Loucy (cell line): ENCODE results near the gene UAP1L1.

Experiments
- H2AFZ ChIP-seq: fragments of 200-600 bp; sonication (generic); 2 replicates; pipeline ENCODE4 v1.6.0; 2016; ENCODE audit warnings: antibody characterized with exemption, mild to moderate bottlenecking, low read length, moderate library complexity
- H3F3A ChIP-seq: fragments of 200-600 bp; 2 replicates; pipeline ENCODE4 v1.6.0; 2016; ENCODE audit warnings: antibody characterized with exemption, low read depth, mild to moderate bottlenecking
- H3K27me3 ChIP-seq: fragments of 200-600 bp; sonication (generic); 2 replicates; pipeline ENCODE4 v1.6.1; 2014; ENCODE audit warnings: low read length, mild to moderate bottlenecking; ENCODE audit not compliant: insufficient read depth, poor library complexity, severe bottlenecking
- H3K36me3 ChIP-seq: fragments of 200-600 bp; sonication (generic); 2 replicates; pipeline ENCODE4 v1.6.1; 2016; ENCODE audit warnings: low read length; ENCODE audit not compliant: insufficient read depth
- H3K4me1 ChIP-seq: fragments of 200-600 bp; sonication (generic); 2 replicates; pipeline ENCODE4 v1.5.1; 2014; ENCODE audit warnings: low read length, mild to moderate bottlenecking; ENCODE audit not compliant: insufficient read depth, poor library complexity, severe bottlenecking
- H3K4me2 ChIP-seq: fragments of 200-600 bp; sonication (generic); 2 replicates; pipeline ENCODE4 v1.6.0; 2014; ENCODE audit warnings: antibody characterized with exemption, low read length, low read depth, mild to moderate bottlenecking; ENCODE audit not compliant: poor library complexity, severe bottlenecking
- H3K4me3 ChIP-seq: fragments of 200-600 bp; sonication (generic); 2 replicates; pipeline ENCODE4 v1.5.1; 2014; ENCODE audit warnings: low read length, mild to moderate bottlenecking, mixed read lengths; ENCODE audit not compliant: poor library complexity, severe bottlenecking
- H3K79me2 ChIP-seq: fragments of 200-600 bp; sonication (generic); 2 replicates; pipeline ENCODE4 v1.6.1; 2014; ENCODE audit warnings: low read length; ENCODE audit not compliant: insufficient read depth
- H3K9ac ChIP-seq: fragments of 200-600 bp; sonication (generic); 2 replicates; pipeline ENCODE4 v1.6.0; 2014; ENCODE audit warnings: mild to moderate bottlenecking, low read depth, low read length, moderate library complexity; ENCODE audit not compliant: poor library complexity, severe bottlenecking
- H3K9me2 ChIP-seq: fragments of 200-600 bp; sonication (generic); replicated peaks from 2 replicates; pipeline ENCODE4 v1.6.1; 2016; ENCODE audit warnings: low read depth, low read length, mixed read lengths
- H3K9me3 ChIP-seq: fragments of 200-600 bp; sonication (generic); 2 replicates; pipeline ENCODE4 v1.6.1; 2014; ENCODE audit warnings: mild to moderate bottlenecking, antibody characterized with exemption, low read length, low read depth; ENCODE audit not compliant: insufficient read depth
- H4K20me1 ChIP-seq: fragments of 200-600 bp; sonication (generic); 2 replicates; pipeline ENCODE4 v1.6.0; 2014; ENCODE audit warnings: antibody characterized with exemption, low read length, mild to moderate bottlenecking; ENCODE audit not compliant: insufficient read depth, poor library complexity, severe bottlenecking
- EZH2phosphoT487 ChIP-seq: fragments of 200-600 bp; IDR thresholded peaks from 2 replicates; pipeline ENCODE4 v1.6.1; 2018; ENCODE audit warnings: antibody characterized with exemption, mild to moderate bottlenecking, moderate library complexity, borderline replicate concordance
- TF ChIP-seq, protein P1 (sequence below): fragments of 200-600 bp; sonication (generic); conservative IDR thresholded peaks from 2 replicates; pipeline ENCODE4 v1.5.1; 2014; ENCODE audit warnings: mild to moderate bottlenecking, antibody characterized with exemption, low read length

The UAP1L1 gene

DNA sequence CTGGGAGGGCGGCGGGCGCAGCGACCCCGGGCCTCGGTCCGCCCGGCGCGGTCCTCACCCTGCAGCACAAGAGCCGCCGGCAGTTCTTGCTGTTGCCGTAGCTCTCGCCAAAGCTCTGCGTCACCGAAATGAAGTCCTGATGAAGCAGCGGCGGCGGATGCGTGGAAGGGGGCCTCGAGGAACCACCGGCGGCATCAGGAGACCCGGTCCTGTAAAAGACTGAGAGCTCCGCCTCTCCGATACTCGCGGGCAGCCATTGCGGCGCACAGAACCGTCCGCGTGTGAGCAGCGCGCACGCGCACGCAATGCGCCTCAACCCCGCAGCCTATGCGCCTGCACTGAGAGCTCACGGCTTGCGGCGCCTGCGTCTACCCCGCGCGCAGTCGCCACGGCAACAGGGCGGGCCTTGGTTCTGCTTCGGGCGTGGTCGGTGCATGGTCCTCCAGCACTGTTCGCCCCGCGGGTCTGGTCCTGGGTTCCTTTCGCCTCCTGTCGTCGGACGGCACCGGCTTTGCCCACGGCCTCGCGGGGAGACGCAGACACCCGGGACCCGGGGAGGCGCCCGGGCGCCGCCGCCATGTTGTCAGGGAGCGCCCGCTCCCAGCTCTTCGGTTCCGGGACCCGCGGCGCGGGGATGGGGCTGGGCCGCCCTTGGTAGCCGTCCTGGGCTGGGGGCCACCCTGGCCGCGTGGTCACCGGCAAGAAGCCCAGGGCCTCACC lies 52.3 kb downstream of the UAP1L1 start:
- Histone ChIP-seq H3K9me3 (no peaks in the 10 kb centered on the region), H3K79me2 (peaks cover 28% of the 10 kb centered on the region), H3K4me1 (peaks cover 26% of the 10 kb centered on the region), H3K4me3 (peak overlapping the region; percentile 85), H2AFZ (peak overlapping the region; percentile 98), H3K27me3 (no peaks in the 10 kb centered on the region), H3K9me2 (no peaks in the 10 kb centered on the region), H4K20me1 (no peaks in the 10 kb centered on the region), H3K4me2 (peak overlapping the region; percentile 100), H3K9ac (peak overlapping the region; percentile 95), H3K36me3 (no peaks in the 10 kb centered on the region), H3F3A (peaks cover 11% of the 10 kb centered on the region)
- no peak for TF ChIP-seq EZH2phosphoT487
- TF ChIP-seq, protein P1, sequence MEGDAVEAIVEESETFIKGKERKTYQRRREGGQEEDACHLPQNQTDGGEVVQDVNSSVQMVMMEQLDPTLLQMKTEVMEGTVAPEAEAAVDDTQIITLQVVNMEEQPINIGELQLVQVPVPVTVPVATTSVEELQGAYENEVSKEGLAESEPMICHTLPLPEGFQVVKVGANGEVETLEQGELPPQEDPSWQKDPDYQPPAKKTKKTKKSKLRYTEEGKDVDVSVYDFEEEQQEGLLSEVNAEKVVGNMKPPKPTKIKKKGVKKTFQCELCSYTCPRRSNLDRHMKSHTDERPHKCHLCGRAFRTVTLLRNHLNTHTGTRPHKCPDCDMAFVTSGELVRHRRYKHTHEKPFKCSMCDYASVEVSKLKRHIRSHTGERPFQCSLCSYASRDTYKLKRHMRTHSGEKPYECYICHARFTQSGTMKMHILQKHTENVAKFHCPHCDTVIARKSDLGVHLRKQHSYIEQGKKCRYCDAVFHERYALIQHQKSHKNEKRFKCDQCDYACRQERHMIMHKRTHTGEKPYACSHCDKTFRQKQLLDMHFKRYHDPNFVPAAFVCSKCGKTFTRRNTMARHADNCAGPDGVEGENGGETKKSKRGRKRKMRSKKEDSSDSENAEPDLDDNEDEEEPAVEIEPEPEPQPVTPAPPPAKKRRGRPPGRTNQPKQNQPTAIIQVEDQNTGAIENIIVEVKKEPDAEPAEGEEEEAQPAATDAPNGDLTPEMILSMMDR: no peak

DNA sequence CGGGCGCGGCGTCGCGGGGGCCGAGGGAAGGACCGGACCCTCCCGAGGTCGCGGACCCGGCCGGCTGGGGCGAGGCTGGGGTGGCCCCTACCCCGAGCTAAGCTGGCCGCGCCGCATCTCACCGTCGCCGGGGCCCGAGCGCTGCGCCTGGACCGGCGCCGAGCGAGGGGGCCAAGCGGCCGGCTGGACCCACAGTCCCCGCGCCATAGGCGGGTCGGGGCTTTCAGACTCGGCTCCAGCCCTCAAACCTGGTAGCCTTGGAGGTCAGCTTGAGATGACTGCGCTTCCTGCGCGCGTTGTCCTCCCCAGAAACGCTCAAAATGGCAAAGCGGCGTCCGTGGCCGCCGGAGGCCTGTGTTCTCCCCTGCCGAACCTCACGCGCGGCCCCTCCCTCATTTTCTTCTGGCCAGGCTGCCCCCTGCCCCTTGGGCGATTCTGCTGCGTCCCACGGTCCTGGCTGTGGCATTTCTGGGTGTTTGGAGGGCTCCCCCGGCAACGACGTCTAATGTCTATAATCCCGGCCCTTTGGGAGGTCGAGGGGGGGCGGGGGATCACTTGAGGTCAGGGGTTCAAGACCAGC lies 52.9 kb downstream of the UAP1L1 start:
- Histone ChIP-seq H3K9ac (peak overlapping the region; percentile 95), H3K4me2 (peak overlapping the region; percentile 100), H3F3A (peaks cover 11% of the 10 kb centered on the region), H3K4me1 (peaks cover 26% of the 10 kb centered on the region), H3K79me2 (peaks cover 28% of the 10 kb centered on the region), H3K27me3 (no peaks in the 10 kb centered on the region), H3K36me3 (no peaks in the 10 kb centered on the region), H3K4me3 (peak overlapping the region; percentile 85), H3K9me3 (no peaks in the 10 kb centered on the region), H3K9me2 (no peaks in the 10 kb centered on the region), H2AFZ (peak overlapping the region; percentile 98; the same call in 1 of the 2 replicates), H4K20me1 (no peaks in the 10 kb centered on the region)
- TF ChIP-seq, protein P1: no peak
- no peak for TF ChIP-seq EZH2phosphoT487
